GM18870 (cell line): ENCODE results near the gene TCF4.
A peak's percentile ranks its signal among the peaks of the same experiment; 100 is the strongest.

Source experiments
- ATAC-seq: cut with Tn5 transposase; IDR thresholded peaks from one replicate; pipeline ENCODE4 v1.9.1; 2021; ENCODE audit warnings: moderate library complexity; ENCODE audit not compliant: unreplicated experiment

The TCF4 gene

GRCh38 chr18:55309249-55309648 lies 278.7 kb downstream of the TCF4 start:
- no peak for ATAC-seq

DNA sequence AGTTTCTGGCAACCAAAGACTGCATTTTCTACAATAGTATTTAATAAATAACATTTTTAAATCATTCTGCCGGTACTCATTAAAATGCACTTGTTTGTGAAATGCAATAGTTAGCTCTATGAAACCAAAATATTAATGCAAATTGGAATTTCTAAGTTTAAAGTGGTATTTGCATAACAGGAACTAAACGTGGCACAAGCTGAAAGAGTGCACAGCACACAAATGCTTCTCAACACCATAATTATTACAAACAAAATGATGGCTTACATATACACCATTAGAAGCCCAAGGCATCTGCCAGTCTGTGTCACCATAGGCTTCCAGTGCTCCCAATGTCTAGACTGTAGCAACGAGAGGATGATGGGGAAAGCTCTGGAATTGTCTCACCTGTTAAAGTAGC lies 280.5 kb downstream of the TCF4 start:
- ATAC-seq = peak; percentile 58

DNA sequence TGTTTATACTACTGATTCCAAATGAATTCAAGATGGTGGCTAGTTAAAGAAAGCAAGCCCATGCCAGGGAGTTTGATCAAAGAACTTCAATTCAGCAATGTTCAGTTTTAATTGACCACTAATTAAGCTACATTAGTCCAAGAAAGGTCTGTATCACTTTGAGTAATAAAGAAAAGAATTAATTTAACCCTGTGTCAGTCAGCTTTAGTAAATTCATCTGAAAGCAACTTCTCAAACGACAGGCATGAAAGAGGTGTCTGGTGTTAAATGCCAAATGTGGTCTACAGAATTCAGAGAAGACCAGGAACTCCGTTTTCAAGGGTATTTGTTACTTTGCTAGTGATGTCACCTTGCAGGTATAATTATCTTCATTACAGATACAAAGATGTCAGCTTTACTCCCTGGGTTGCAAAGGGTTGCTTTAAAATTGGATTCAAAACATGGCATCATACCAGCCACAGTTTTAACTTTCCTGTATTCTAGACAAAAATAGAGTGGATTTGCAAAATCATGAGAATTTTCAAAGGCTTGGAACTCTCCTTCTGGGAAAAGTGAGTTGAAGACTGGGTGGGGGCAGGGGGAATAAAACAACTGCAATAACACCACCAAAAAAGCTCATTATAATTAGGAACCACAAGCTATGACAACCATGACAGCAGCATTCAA lies 281.5 kb downstream of the TCF4 start:
- no peak for ATAC-seq

- ATAC-seq = no peak
Observed at GRCh38 chr18:55302167-55302833, 285.7 kb downstream of the TCF4 start.

- no peak for ATAC-seq
Observed at GRCh38 chr18:55301824-55302166, 286.2 kb downstream of the TCF4 start.

DNA sequence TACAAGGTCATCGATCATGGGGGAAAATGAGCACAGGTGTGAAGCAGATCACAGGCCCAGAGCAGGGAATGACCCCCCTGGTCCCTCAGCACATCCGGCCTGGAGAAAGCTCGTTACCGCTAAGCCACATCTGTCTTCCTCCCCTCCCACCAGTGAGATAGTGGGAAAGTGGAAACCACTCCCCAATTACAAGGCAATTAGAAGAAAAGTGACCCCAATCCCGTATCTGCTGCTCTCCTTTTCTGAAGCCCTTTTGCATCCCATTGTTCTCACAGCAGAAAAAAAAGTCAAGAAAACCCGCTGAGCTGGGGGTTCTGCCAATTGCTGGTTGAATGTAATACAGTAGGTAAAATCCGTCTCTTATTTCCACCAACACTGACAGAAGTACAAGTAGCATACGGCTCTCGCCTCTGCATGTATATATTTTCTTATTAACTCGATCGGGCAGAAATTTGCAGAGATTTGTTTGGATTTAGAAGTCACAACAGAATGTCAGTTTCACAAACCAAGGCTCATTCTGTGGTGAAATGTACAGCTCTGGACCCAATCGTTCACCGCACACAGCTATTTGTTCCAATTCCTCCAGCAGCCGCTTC lies 287.0 kb downstream of the TCF4 start:
- ATAC-seq = no peak

- ATAC-seq = no peak
Observed at GRCh38 chr18:55300421-55300935, 287.5 kb downstream of the TCF4 start.

GRCh38 chr18:55296778-55297177 lies 291.2 kb downstream of the TCF4 start:
- no peak for ATAC-seq

DNA sequence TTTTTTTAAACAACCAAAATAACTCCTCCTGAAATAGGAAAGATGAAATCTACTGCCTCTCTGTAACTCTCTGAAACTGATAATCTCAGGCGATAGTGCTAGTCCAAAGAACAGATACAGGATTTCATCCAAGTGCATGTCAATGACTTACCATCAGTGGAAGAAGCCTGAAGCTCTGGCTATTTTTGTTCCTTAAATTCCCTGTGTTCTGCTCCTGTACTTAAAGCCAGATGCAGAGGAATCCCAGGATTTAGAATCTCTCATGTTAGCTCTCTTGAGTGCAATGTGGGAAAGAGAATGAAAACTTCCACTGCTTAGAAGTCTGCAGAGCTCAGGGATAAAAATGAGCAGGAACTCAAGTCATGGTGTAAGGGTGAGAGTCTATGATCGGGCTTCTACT lies 291.9 kb downstream of the TCF4 start:
- ATAC-seq = no peak

DNA sequence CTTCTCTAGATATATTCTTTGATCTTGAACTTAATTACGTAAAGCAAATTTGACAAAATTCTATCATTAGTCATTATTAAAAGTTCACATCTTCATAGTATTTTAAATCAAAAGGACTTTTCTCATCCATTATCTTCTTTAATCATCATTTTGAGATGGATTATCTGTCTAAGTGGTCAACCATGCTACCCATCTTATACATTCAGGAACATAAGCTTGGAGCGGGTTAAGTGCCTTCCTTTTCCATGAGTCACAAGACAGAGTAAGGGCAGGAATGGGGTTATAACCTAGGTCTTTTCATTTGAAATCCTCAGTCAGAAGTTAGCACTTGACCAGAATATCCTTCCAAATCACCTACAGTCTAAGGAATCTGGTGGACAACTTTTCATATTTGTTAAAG lies 297.1 kb downstream of the TCF4 start:
- ATAC-seq = no peak

DNA sequence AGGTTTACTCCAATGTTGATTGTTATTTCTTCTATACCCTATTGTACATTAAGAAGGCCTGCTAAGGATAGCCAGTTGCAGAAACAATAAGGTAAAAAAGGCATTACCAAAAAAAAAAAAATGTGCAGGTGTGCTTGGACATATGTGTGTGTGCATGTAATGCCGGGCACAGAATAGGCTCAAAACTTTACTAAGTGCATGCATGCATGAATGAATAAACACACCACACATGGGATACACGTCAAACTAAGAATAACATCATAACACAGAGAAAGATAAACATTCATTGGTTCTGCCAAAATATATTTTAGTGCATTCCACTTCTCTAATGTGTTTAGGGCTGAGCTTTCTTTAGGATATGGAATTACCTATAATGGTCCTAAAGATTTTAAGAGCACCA lies 298.2 kb downstream of the TCF4 start:
- peak; percentile 66 for ATAC-seq

DNA sequence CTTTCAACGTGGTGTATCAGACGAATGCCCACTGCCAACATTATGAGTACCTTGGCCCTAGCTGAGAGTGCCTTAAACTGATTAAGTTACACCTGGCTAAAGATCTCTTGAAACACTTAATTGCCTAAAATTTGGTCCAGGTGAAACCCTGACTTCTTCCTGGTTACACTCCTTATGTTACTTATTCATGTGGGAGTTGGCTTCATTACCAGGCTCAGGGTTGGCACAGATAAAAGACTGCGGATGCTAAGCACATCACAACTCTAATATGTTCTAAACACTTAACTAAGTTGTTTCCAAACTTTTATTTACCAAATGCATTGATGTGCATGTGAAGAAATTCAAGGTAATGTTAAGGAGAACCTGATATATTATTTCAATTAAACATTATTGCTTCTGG lies 298.9 kb downstream of the TCF4 start:
- ATAC-seq = no peak

DNA sequence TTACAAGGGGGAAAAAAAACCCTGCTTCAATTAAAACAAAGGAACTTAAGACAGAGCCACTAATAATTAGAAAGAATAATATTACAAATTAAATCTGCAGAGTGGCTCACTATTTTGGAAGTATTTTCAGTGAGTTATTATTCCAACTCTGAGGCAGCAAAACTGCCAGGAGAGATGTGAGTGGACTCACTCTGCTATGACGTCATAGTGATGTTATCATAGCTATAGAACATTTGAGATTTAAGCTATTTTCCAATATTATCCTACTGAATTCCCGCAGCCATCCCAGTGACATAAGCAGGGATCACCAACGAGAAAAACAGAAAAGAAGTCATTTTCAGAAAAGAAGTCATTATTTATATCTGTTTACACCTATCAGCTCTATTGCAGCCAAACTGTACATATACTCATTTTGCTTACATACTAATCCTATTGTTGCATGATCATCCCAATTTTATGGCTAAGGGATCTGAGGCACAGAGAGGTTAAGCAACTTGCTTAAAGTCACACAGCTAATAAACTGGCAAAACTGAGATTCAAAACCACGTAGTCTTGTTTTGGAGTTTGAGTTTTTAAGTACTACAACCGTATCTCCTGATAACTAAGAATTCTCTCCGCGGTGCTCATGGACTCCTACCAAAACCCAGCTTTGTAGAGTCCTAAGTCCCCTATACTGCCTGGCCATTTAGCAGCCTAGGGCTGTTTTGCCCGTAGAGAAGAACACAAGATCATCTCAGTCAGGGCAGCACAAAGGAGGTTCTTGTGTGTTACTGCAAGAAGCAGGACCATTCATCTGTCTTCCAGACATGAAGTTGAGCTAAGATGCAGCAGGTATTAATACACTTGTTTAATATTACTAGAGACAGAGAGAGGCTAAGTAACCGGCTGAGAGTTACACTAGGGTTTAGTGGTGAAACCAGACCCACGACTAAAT lies 299.8 kb downstream of the TCF4 start:
- ATAC-seq = no peak

DNA sequence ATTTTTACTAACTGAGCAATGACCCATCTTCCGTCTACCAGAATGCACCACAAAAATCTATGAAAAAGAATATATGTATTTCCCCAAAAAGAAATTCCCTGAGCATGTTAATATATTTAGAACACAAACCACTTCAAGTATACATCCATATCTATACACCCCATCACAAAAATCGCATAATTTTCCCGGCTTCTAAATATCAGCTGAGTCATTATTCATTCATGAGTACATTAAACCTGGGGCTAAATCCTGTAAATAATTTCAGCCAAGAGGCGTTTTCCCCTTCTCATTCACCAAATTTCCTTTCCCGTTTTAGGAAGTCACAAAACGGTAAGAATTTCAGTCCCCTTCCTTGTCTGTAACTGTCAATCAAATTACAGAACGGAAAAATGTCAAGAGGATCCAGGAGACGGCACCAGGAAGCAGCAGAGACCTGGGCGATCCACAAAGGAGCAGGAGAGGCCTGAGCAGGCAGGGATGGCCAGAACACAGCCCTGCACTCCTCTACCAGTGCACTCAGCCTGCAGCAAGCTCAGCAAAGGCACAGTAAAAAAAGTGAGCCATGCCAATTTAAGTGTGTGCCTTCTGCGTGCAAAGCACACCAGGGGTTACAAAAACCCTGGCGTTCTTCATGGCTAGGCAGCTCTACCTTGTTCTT lies 300.7 kb downstream of the TCF4 start:
- no peak for ATAC-seq

GRCh38 chr18:55286257-55286825 lies 301.7 kb downstream of the TCF4 start:
- ATAC-seq = no peak

- no peak for ATAC-seq
Observed at GRCh38 chr18:55284614-55285013, 303.4 kb downstream of the TCF4 start.

DNA sequence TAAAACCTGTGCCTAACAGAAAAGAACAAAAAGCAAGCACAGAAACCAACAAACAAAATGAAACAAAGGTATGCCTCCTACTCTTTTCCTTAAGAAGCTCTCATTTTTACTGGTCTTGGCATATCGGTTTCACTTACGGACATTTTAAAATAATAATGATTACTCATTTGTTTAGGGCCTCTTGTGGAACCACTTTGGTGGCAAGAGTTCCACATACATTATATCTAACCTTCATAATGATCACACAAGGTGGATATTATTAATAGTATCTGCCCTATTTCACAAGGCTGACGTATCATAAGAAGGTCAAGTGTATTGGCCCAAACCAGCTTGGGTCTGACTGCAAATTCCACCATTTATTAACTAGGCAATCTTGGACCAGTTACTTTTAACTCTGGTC lies 304.7 kb downstream of the TCF4 start:
- ATAC-seq = peak; percentile 61

- no peak for ATAC-seq
Observed at GRCh38 chr18:55280503-55280902, 307.5 kb downstream of the TCF4 start.

DNA sequence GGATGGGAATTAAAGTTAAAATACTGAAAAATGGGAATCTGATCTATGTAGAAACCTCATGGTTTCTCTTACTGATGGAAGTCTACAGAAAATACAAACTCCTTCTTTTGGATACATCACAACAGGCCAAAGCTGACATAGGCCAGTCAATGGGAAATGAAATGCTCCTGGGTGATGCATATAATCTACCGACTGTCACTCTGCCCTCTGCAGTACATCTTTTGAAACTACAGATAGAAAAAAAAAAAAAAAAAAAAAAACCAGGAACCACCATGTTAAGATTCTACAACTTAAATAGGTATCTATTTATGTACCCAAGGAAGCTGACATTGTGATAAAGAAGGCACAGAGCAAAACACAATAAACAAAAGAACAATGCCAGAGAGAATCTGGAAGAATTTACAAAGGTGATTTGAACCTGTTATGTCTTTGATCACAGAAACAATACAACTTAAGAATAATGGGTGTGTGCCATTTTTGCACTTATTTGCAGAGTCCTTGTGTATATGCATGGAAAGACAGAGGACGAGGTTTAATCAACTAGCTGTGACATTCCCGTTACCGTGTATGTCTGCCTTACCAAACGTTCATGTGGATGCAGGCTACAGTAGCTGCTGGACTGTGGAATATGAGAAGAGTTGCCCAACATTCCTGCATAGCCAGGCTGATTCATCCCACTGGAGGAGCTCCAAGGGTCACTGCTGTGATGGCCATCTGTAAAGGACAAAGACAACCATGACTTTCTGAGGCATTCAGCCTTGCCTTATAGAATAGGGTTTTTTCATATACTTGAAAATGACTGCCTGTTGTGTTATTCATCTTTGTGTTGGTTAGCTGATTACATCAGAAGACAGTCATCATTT lies 312.7 kb downstream of the TCF4 start:
- ATAC-seq = no peak
